HEK293 (cell line): ENCODE results near the gene COL5A1.

Experiments
- CTCF ChIA-PET: fragments of 350-600 bp; formaldehyde crosslinking; extraction: SDS; loops from one replicate; lab custom pipeline; 2021; ENCODE audit warnings: antibody characterized with exemption; lab: Yijun Ruan, JAX
- POLR2A ChIA-PET: fragments of 300-600 bp; formaldehyde crosslinking; extraction: SDS; loops from one replicate; lab custom pipeline; 2020; ENCODE audit warnings: antibody characterized with exemption, inconsistent platforms; lab: Yijun Ruan, JAX
- H3K27ac ChIP-seq: fragments of 200-500 bp; sonication (Bioruptor generic); 2 replicates; pipeline ENCODE4 v1.5.1; 2014; ENCODE audit warnings: low read depth, low read length, control low read depth, inconsistent platforms; ENCODE audit errors: extremely low read depth
- H3K36me3 ChIP-seq, 2 experiments: fragments of 200-500 bp in 1 of 2; sonication (Bioruptor generic) in 1 of 2; 1 replicate in 1 of 2; 2 replicates in 1 of 2; pipeline ENCODE4 v1.5.1; 2014 to 2017; ENCODE audit warnings: inconsistent platforms in 2 of 2, low read length in 2 of 2; ENCODE audit not compliant: control insufficient read depth in 2 of 2, insufficient read depth in 1 of 2
- H3K4me1 ChIP-seq: fragments of 200-500 bp; sonication (Bioruptor generic); 2 replicates; pipeline ENCODE4 v1.5.1; 2014; ENCODE audit warnings: mild to moderate bottlenecking, low read length, inconsistent platforms; ENCODE audit not compliant: control insufficient read depth, insufficient read depth
- H3K4me3 ChIP-seq: 2 replicates; pipeline ENCODE4 v1.5.1; 2011; ENCODE audit warnings: low read depth, mild to moderate bottlenecking, control low read depth, low read length, moderate library complexity
- H3K9me3 ChIP-seq: fragments of 200-500 bp; sonication (Bioruptor generic); 2 replicates; pipeline ENCODE4 v1.5.1; 2014; ENCODE audit warnings: low read depth, low read length, inconsistent platforms; ENCODE audit not compliant: control insufficient read depth, insufficient read depth
- GLIS1 ChIP-seq: fragments of 450-650 bp; formaldehyde crosslinking; IDR thresholded peaks from 2 replicates; pipeline ENCODE4 v1.5.1; 2016; ENCODE audit warnings: missing biosample characterization, missing genetic modification characterization
- IKZF3 ChIP-seq: fragments of 450-650 bp; IDR thresholded peaks from 2 replicates; pipeline ENCODE4 v1.5.0; 2018; ENCODE audit warnings: missing biosample characterization, mild to moderate bottlenecking, missing genetic modification characterization, moderate library complexity
- KLF1 ChIP-seq: fragments of 450-650 bp; formaldehyde crosslinking; IDR thresholded peaks from 2 replicates; pipeline ENCODE4 v1.5.1; 2016; ENCODE audit warnings: missing biosample characterization, missing genetic modification characterization
- KLF7 ChIP-seq: fragments of 450-650 bp; formaldehyde crosslinking; IDR thresholded peaks from 2 replicates; pipeline ENCODE4 v1.5.1; 2016; ENCODE audit warnings: missing biosample characterization, missing genetic modification characterization, borderline replicate concordance
- SP7 ChIP-seq: fragments of 450-650 bp; formaldehyde crosslinking; IDR thresholded peaks from 2 replicates; pipeline ENCODE4 v1.5.1; 2016; ENCODE audit warnings: missing biosample characterization, missing genetic modification characterization
- ZBTB8A ChIP-seq: fragments of 450-650 bp; formaldehyde crosslinking; IDR thresholded peaks from 2 replicates; pipeline ENCODE4 v1.5.1; 2016; ENCODE audit warnings: missing biosample characterization, missing genetic modification characterization
- ZNF114 ChIP-seq: fragments of 450-650 bp; formaldehyde crosslinking; IDR thresholded peaks from 2 replicates; pipeline ENCODE4 v1.5.0; 2017; ENCODE audit warnings: missing biosample characterization, missing genetic modification characterization
- ZNF391 ChIP-seq: fragments of 450-650 bp; formaldehyde crosslinking; IDR thresholded peaks from 2 replicates; pipeline ENCODE4 v1.5.1; 2016; ENCODE audit warnings: low read depth, missing biosample characterization, missing genetic modification characterization, borderline replicate concordance
- ZNF416 ChIP-seq: fragments of 450-650 bp; formaldehyde crosslinking; IDR thresholded peaks from 2 replicates; pipeline ENCODE4 v1.5.1; 2016; ENCODE audit warnings: missing biosample characterization, missing genetic modification characterization
- ZNF610 ChIP-seq: fragments of 450-650 bp; formaldehyde crosslinking; IDR thresholded peaks from 2 replicates; pipeline ENCODE4 v1.5.1; 2016; ENCODE audit warnings: missing biosample characterization, missing genetic modification characterization, borderline replicate concordance
- ZNF660 ChIP-seq: fragments of 450-650 bp; IDR thresholded peaks from 2 replicates; pipeline ENCODE4 v1.5.1; 2018; ENCODE audit warnings: missing biosample characterization, mild to moderate bottlenecking, missing genetic modification characterization
- ZNF777 ChIP-seq: fragments of 450-650 bp; formaldehyde crosslinking; IDR thresholded peaks from 2 replicates; pipeline ENCODE4 v1.5.1; 2017; ENCODE audit warnings: missing biosample characterization, missing genetic modification characterization, borderline replicate concordance
- ZSCAN16 ChIP-seq: fragments of 450-650 bp; formaldehyde crosslinking; IDR thresholded peaks from 2 replicates; pipeline ENCODE4 v1.5.1; 2016; ENCODE audit warnings: missing biosample characterization, missing genetic modification characterization
- ZXDB ChIP-seq: fragments of 450-650 bp; formaldehyde crosslinking; IDR thresholded peaks from 2 replicates; pipeline ENCODE4 v1.5.1; 2016; ENCODE audit warnings: missing biosample characterization, missing genetic modification characterization
- TF ChIP-seq, protein P1 (sequence below): fragments of 450-650 bp; formaldehyde crosslinking; optimal IDR thresholded peaks from 2 replicates; pipeline ENCODE3; 2016; ENCODE audit warnings: missing biosample characterization, mild to moderate bottlenecking, missing genetic modification characterization
- TF ChIP-seq, protein P2 (sequence below): IDR thresholded peaks from 2 replicates; pipeline ENCODE4 v1.6.1; 2011; ENCODE audit warnings: mild to moderate bottlenecking, low read depth, low read length, borderline replicate concordance

COL5A1 gene

DNA sequence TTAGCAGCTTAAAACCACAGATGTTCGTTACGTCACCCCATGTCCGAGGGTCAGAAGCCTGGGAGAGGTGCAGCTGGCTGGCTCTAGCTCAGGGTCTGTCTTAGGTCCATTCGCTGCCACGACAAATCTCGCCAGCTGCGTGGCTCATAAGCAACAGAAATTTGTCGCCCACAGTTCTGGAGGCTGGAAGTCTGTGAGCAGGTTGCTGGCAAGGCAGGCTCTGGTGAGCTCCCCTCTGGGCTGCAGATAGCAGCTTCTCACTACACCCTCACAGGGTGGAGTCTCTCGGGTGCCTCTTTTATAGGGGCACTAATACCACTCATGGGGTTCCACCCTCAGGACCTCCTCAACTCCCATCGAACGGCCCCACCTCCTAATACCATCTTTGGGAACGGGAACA, 198.9 kb downstream of the COL5A1 start:
- CTCF ChIA-PET = interaction anchor here (0.6 to 1.2 kb wide), 3 partner anchors 61 to 682 kb away, joined by 3 to 4 read pairs (median 3); no protein-coding TSS in a partner anchor
- TF ChIP-seq IKZF3 (tag by site-specific recombination) (no peak), GLIS1 (tag by site-specific recombination) (no peak), KLF1 (peak; percentile 19; the same call in 1 of the 2 replicates), ZSCAN16 (tag by site-specific recombination) (no peak)
- TF ChIP-seq, all 188 proteins: peak for 1
- POLR2A ChIA-PET = no interaction called here
- H3K4me1 ChIP-seq = no peaks in the 10 kb centered on the region
- H3K9me3 ChIP-seq = no peaks in the 10 kb centered on the region
- no peaks in the 10 kb centered on the region for H3K36me3 ChIP-seq
- no peak overlapping the region for H3K4me3 ChIP-seq
- no peak overlapping the region for H3K27ac ChIP-seq

DNA sequence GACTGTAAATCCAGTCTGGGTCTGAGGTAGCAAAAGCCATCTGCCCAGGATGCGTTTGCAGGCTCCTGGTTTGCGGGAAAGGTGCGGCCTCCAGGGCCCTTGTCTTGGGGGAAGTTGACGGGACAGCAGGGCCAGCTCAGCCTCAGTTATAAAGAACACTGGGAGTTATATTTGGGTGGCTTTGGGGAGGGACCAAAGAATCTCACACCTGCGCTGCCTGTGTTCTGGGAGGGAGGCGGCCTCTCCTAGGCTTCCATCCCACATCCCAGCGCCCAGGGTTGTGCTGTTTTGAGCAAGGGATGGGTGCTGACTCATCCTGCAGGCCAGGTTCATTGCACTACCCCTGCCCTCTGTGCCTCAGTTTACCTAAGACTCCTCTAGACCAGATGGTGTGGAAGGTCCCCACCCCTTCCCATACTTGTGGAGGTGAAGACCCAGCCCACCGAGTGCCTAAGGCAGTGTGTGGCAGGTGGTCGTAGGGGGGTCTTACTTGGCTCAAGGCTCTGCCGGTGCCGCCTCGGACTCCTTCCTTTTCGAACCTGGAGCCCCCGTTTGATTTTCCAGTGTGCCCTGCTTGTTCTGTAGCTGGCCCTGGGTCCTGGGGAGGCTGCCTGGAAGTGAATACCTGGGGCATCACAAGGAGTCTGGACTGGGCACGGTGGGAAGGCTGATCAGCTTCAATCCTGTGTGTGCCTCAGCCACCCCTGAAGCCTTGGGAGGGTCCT, 199.7 kb downstream of the COL5A1 start:
- TF ChIP-seq ZNF610 (no peak), SP7 (tag by site-specific recombination) (no peak), KLF7 (no peak), ZNF391 (tag by site-specific recombination) (no peak), ZNF660 (tag by site-specific recombination) (no peak), ZNF114 (no peak), ZSCAN16 (tag by site-specific recombination) (no peak)
- TF ChIP-seq, protein P1, sequence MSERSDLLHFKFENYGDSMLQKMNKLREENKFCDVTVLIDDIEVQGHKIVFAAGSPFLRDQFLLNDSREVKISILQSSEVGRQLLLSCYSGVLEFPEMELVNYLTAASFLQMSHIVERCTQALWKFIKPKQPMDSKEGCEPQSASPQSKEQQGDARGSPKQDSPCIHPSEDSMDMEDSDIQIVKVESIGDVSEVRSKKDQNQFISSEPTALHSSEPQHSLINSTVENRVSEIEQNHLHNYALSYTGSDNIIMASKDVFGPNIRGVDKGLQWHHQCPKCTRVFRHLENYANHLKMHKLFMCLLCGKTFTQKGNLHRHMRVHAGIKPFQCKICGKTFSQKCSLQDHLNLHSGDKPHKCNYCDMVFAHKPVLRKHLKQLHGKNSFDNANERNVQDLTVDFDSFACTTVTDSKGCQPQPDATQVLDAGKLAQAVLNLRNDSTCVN (tag by site-specific recombination) = no peak
- TF ChIP-seq, protein P2, sequence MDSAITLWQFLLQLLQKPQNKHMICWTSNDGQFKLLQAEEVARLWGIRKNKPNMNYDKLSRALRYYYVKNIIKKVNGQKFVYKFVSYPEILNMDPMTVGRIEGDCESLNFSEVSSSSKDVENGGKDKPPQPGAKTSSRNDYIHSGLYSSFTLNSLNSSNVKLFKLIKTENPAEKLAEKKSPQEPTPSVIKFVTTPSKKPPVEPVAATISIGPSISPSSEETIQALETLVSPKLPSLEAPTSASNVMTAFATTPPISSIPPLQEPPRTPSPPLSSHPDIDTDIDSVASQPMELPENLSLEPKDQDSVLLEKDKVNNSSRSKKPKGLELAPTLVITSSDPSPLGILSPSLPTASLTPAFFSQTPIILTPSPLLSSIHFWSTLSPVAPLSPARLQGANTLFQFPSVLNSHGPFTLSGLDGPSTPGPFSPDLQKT = no peak
- POLR2A ChIA-PET = no interaction called here
- H3K4me1 ChIP-seq = no peaks in the 10 kb centered on the region
- H3K36me3 ChIP-seq = no peaks in the 10 kb centered on the region
- CTCF ChIA-PET = no interaction called here
- H3K4me3 ChIP-seq = no peak overlapping the region
- no peak overlapping the region for H3K27ac ChIP-seq
- H3K9me3 ChIP-seq = no peaks in the 10 kb centered on the region

DNA sequence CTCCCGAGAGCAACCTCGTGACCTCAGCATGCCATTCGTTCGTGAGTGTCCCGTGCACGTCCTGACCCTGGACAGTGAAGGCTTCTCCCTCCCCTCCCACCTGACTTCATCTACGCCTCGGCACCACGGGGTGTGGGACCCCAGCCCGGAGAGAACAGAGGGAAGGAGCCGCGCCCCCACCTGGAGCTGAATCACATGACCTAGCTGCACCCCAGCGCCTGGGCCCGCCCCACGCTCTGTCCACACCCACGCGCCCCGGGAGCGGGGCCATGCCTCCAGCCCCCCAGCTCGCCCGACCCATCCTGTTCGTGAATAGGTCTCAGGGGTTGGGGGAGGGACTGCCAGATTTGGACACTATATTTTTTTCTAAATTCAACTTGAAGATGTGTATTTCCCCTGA, 200.7 kb downstream of the COL5A1 start:
- no peak for TF ChIP-seq ZBTB8A (tag by site-specific recombination)
- Histone ChIP-seq H3K27ac (no peak overlapping the region), H3K4me1 (no peaks in the 10 kb centered on the region), H3K36me3 (no peaks in the 10 kb centered on the region), H3K9me3 (no peaks in the 10 kb centered on the region), H3K4me3 (no peak overlapping the region)
- ChIA-PET POLR2A (no interaction called here), CTCF (no interaction called here)

DNA sequence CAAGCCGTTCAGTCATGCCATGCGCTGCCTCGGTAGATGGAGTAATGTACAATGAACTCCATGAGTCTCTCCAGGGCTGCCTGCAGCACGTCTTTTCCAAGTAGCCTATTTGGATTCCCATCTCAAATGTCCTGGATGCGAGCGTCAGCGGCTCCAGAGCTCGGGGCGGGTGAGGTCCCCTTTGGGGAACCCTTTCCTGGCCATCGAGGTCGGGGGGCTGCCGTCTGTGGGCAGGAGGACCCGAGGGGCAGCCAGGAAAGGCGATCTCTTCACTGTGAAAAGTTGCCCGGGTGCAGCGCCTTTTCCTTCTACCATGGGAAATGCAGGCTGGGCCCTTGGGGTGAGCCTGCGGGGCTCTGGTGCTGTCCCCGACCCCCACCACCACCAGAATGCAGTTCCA, 202.1 kb downstream of the COL5A1 start:
- Histone ChIP-seq H3K4me1 (no peaks in the 10 kb centered on the region), H3K36me3 (no peaks in the 10 kb centered on the region), H3K9me3 (no peaks in the 10 kb centered on the region), H3K27ac (no peak overlapping the region), H3K4me3 (no peak overlapping the region)
- ChIA-PET CTCF (no interaction called here), POLR2A (no interaction called here)
- no peak for TF ChIP-seq ZXDB
- TF ChIP-seq ZNF777 (tag by site-specific recombination) = no peak
- no peak for TF ChIP-seq ZNF416 (tag by site-specific recombination)
